Measurements from ENCODE around the gene EFCAB6.

Gene EFCAB6

GRCh38 chr22:43508489-43508888 is 303.6 kb downstream of the EFCAB6 start:
- no peak for ATAC-seq
- no peak for TF ChIP-seq ZNF70 (CRISPR knock-in tag; IDR thresholded peaks at IDR 0.05)
- no peak for TF ChIP-seq ZFP30 (CRISPR knock-in tag; IDR thresholded peaks at IDR 0.05)
- TF ChIP-seq PPARA (CRISPR knock-in tag; IDR thresholded peaks at IDR 0.05; ENCODE audit: borderline replicate concordance), result no peak
- no peak for TF ChIP-seq OSR1 (CRISPR knock-in tag; IDR thresholded peaks at IDR 0.05)
- no peak for TF ChIP-seq ZNF565 (CRISPR knock-in tag; conservative IDR thresholded peaks at IDR 0.05; ENCODE audit: low read depth)
- no peak for TF ChIP-seq POU6F1 (CRISPR knock-in tag; IDR thresholded peaks at IDR 0.05; ENCODE audit: borderline replicate concordance, low read depth)
- no peak for TF ChIP-seq TCF4 (CRISPR knock-in tag; IDR thresholded peaks at IDR 0.05; ENCODE audit: borderline replicate concordance)
- TF ChIP-seq ISL1 (CRISPR knock-in tag; IDR thresholded peaks at IDR 0.05), result no peak

- TF ChIP-seq ZNF70 (CRISPR knock-in tag; IDR thresholded peaks at IDR 0.05) (no peak), ARNTL (CRISPR knock-in tag; IDR thresholded peaks at IDR 0.05; ENCODE audit: borderline replicate concordance, low read depth) (no peak), POU6F1 (CRISPR knock-in tag; IDR thresholded peaks at IDR 0.05; ENCODE audit: borderline replicate concordance, low read depth) (no peak), ESRRG (CRISPR knock-in tag; IDR thresholded peaks at IDR 0.05) (no peak), ZC3H10 (CRISPR knock-in tag; IDR thresholded peaks at IDR 0.05) (no peak), ZFP3 (CRISPR knock-in tag; IDR thresholded peaks at IDR 0.05) (no peak), TSHZ2 (CRISPR knock-in tag; IDR thresholded peaks at IDR 0.05) (no peak), GLIS3 (CRISPR knock-in tag; IDR thresholded peaks at IDR 0.05) (no peak), ISL1 (CRISPR knock-in tag; IDR thresholded peaks at IDR 0.05) (no peak), OSR1 (CRISPR knock-in tag; IDR thresholded peaks at IDR 0.05) (no peak), CSRNP3 (CRISPR knock-in tag; IDR thresholded peaks at IDR 0.05) (no peak), ZNF8 (CRISPR knock-in tag; IDR thresholded peaks at IDR 0.05) (no peak), TCF4 (CRISPR knock-in tag; IDR thresholded peaks at IDR 0.05; ENCODE audit: borderline replicate concordance) (no peak), CSDC2 (CRISPR knock-in tag; IDR thresholded peaks at IDR 0.05) (no peak), CREB5 (CRISPR knock-in tag; IDR thresholded peaks at IDR 0.05; ENCODE audit: low read depth) (no peak), PPARA (CRISPR knock-in tag; IDR thresholded peaks at IDR 0.05; ENCODE audit: borderline replicate concordance) (no peak), TOX (CRISPR knock-in tag; IDR thresholded peaks at IDR 0.05; ENCODE audit: borderline replicate concordance) (no peak)
- ATAC-seq, result no peak
Observed at GRCh38 chr22:43507235-43507634, 304.9 kb downstream of the EFCAB6 start.

GRCh38 chr22:43506487-43506886 is 305.6 kb downstream of the EFCAB6 start:
- TF ChIP-seq TSHZ2 (CRISPR knock-in tag; IDR thresholded peaks at IDR 0.05), result no peak
- no peak for TF ChIP-seq ZFP30 (CRISPR knock-in tag; IDR thresholded peaks at IDR 0.05)
- no peak for TF ChIP-seq CSRNP3 (CRISPR knock-in tag; IDR thresholded peaks at IDR 0.05)
- no peak for ATAC-seq

Measured in SK-N-SH treated with all-trans-retinoic acid at 6 μM for 48 hours (cell line).